GM12878 (cell line): ENCODE results near the gene XPNPEP2. TPM values are rescaled to one million over a fixed set of nuclear protein-coding genes. Genes with fewer than 3 reads are reported as not detected.

ENCODE experiments used
- BACH1 ChIP-seq: fragments of 450-650 bp; IDR thresholded peaks from 2 replicates; pipeline ENCODE4 v1.6.1; 2017; ENCODE audit warnings: mild to moderate bottlenecking, borderline replicate concordance
- BMI1 ChIP-seq: fragments of 450-650 bp; IDR thresholded peaks from 2 replicates; pipeline ENCODE4 v1.6.1; 2016; ENCODE audit warnings: mild to moderate bottlenecking, moderate library complexity, borderline replicate concordance
- IKZF1 ChIP-seq: fragments of 450-650 bp; conservative IDR thresholded peaks from 2 replicates; pipeline ENCODE4 v1.6.1; 2017; ENCODE audit warnings: antibody characterized with exemption, mild to moderate bottlenecking
- MXI1 ChIP-seq: fragments of 150-350 bp; IDR thresholded peaks from 2 replicates; pipeline ENCODE4 v1.6.1; 2011; ENCODE audit warnings: low read depth, mild to moderate bottlenecking, inconsistent platforms, low read length, improper control_type of control experiment
- RB1 ChIP-seq: fragments of 450-650 bp; formaldehyde crosslinking; IDR thresholded peaks from 2 replicates; pipeline ENCODE4 v1.6.1; 2017; ENCODE audit warnings: mild to moderate bottlenecking, borderline replicate concordance
- RBBP5 ChIP-seq: fragments of 200-600 bp; sonication (generic); conservative IDR thresholded peaks from 2 replicates; pipeline ENCODE4 v1.6.1; 2016
- RELB ChIP-seq: fragments of 450-650 bp; IDR thresholded peaks from 2 replicates; pipeline ENCODE4 v1.6.1; 2017; ENCODE audit warnings: low read depth, mild to moderate bottlenecking, moderate library complexity
- SMC3 ChIP-seq: IDR thresholded peaks from 2 replicates; pipeline ENCODE4 v1.6.1; 2011; ENCODE audit warnings: low read length, improper control_type of control experiment, borderline replicate concordance
- SPI1 ChIP-seq: IDR thresholded peaks from 2 replicates; pipeline ENCODE4 v1.6.1; 2011; ENCODE audit warnings: low read depth, mild to moderate bottlenecking, low read length, moderate library complexity, borderline replicate concordance; ENCODE audit not compliant: insufficient read depth
- STAT3 ChIP-seq: IDR thresholded peaks from 2 replicates; pipeline ENCODE4 v1.6.1; 2011; ENCODE audit warnings: low read depth, low read length, improper control_type of control experiment
- TCF12 ChIP-seq: IDR thresholded peaks from 2 replicates; pipeline ENCODE4 v1.6.1; 2011; ENCODE audit warnings: low read depth, mild to moderate bottlenecking, low read length
- TCF3 ChIP-seq: IDR thresholded peaks from 2 replicates; pipeline ENCODE4 v1.6.1; 2012; ENCODE audit warnings: low read depth, mild to moderate bottlenecking, low read length, borderline replicate concordance; ENCODE audit not compliant: insufficient read depth
- USF2 ChIP-seq: IDR thresholded peaks from 2 replicates; pipeline ENCODE4 v1.6.1; 2011; ENCODE audit warnings: low read depth, low read length, improper control_type of control experiment, borderline replicate concordance
- ZBED1 ChIP-seq: IDR thresholded peaks from 2 replicates; pipeline ENCODE4 v1.6.1; 2016; ENCODE audit warnings: borderline replicate concordance
- ZNF207 ChIP-seq: fragments of 450-650 bp; IDR thresholded peaks from 2 replicates; pipeline ENCODE4 v1.6.1; 2014; ENCODE audit warnings: antibody characterized with exemption, mild to moderate bottlenecking, borderline replicate concordance
- polyA plus RNA-seq, 11 experiments: library from polyadenylated mRNA; depleted of rRNA in 4 of 11; unstranded in 6 of 11; stranded (reverse) in 5 of 11; fragments of >200 nt; fragmentation: Nextera tagmentation in 4 of 11; fragmentation: Illumina TruSeq in 1 of 11; extraction: Ambion mirVana in 4 of 11; extraction: Trizol in 1 of 11; gene quantifications; 1 replicate in 1 of 11; 2 replicates in 10 of 11; pipeline versions ENCODE4 v1.2.1 to v1.2.3, GENCODE V29; 2011 to 2016; ENCODE audit warnings: inconsistent platforms in 2 of 11, missing spikeins in 2 of 11, low read depth in 1 of 11
- total RNA-seq, 4 experiments: library from RNA; depleted of rRNA in 3 of 4; stranded (reverse); fragments of >200 nt in 3 of 4; fragmentation: Illumina TruSeq in 1 of 4; extraction: Trizol in 1 of 4; gene quantifications; 2 replicates each; pipeline versions ENCODE4 v1.2.1 to v1.2.3, GENCODE V29; 2013 to 2021
- TF ChIP-seq, protein P1 (sequence below): fragments of 450-650 bp; formaldehyde crosslinking; IDR thresholded peaks from 2 replicates; pipeline ENCODE4 v1.4.0; 2020; ENCODE audit warnings: mild to moderate bottlenecking, moderate library complexity
- TF ChIP-seq, protein P2 (sequence below): fragments of 450-650 bp; IDR thresholded peaks from 2 replicates; pipeline ENCODE4 v1.6.1; 2017; ENCODE audit warnings: mild to moderate bottlenecking, moderate library complexity
- TF ChIP-seq, protein P3 (sequence below): fragments of 450-650 bp; IDR thresholded peaks from 2 replicates; pipeline ENCODE4 v1.6.1; 2017; ENCODE audit warnings: mild to moderate bottlenecking, low read depth, inconsistent platforms; ENCODE audit not compliant: poor library complexity, severe bottlenecking

XPNPEP2 gene
- total and polyA plus RNA-seq, 10 of the 15 experiments (the other 5 are each of a cell fraction or from before 2014, with no cell fraction given): 0.04 to 0.37 (median 0.15) TPM

- TF ChIP-seq RELB (peak; percentile 14; the same call in 1 of the 2 replicates), STAT3 (no peak), USF2 (no peak), ZNF207 (no peak), SMC3 (no peak), SPI1 (peak; percentile 85), TCF12 (peak; percentile 80), MXI1 (peak; percentile 52; the same call in 1 of the 2 replicates), TCF3 (no peak), BMI1 (no peak), RB1 (no peak), RBBP5 (no peak), ZBED1 (no peak), BACH1 (no peak), IKZF1 (peak; percentile 73)
- TF ChIP-seq, protein P1, sequence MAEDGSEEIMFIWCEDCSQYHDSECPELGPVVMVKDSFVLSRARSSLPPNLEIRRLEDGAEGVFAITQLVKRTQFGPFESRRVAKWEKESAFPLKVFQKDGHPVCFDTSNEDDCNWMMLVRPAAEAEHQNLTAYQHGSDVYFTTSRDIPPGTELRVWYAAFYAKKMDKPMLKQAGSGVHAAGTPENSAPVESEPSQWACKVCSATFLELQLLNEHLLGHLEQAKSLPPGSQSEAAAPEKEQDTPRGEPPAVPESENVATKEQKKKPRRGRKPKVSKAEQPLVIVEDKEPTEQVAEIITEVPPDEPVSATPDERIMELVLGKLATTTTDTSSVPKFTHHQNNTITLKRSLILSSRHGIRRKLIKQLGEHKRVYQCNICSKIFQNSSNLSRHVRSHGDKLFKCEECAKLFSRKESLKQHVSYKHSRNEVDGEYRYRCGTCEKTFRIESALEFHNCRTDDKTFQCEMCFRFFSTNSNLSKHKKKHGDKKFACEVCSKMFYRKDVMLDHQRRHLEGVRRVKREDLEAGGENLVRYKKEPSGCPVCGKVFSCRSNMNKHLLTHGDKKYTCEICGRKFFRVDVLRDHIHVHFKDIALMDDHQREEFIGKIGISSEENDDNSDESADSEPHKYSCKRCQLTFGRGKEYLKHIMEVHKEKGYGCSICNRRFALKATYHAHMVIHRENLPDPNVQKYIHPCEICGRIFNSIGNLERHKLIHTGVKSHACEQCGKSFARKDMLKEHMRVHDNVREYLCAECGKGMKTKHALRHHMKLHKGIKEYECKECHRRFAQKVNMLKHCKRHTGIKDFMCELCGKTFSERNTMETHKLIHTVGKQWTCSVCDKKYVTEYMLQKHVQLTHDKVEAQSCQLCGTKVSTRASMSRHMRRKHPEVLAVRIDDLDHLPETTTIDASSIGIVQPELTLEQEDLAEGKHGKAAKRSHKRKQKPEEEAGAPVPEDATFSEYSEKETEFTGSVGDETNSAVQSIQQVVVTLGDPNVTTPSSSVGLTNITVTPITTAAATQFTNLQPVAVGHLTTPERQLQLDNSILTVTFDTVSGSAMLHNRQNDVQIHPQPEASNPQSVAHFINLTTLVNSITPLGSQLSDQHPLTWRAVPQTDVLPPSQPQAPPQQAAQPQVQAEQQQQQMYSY: no peak
- TF ChIP-seq, protein P2, sequence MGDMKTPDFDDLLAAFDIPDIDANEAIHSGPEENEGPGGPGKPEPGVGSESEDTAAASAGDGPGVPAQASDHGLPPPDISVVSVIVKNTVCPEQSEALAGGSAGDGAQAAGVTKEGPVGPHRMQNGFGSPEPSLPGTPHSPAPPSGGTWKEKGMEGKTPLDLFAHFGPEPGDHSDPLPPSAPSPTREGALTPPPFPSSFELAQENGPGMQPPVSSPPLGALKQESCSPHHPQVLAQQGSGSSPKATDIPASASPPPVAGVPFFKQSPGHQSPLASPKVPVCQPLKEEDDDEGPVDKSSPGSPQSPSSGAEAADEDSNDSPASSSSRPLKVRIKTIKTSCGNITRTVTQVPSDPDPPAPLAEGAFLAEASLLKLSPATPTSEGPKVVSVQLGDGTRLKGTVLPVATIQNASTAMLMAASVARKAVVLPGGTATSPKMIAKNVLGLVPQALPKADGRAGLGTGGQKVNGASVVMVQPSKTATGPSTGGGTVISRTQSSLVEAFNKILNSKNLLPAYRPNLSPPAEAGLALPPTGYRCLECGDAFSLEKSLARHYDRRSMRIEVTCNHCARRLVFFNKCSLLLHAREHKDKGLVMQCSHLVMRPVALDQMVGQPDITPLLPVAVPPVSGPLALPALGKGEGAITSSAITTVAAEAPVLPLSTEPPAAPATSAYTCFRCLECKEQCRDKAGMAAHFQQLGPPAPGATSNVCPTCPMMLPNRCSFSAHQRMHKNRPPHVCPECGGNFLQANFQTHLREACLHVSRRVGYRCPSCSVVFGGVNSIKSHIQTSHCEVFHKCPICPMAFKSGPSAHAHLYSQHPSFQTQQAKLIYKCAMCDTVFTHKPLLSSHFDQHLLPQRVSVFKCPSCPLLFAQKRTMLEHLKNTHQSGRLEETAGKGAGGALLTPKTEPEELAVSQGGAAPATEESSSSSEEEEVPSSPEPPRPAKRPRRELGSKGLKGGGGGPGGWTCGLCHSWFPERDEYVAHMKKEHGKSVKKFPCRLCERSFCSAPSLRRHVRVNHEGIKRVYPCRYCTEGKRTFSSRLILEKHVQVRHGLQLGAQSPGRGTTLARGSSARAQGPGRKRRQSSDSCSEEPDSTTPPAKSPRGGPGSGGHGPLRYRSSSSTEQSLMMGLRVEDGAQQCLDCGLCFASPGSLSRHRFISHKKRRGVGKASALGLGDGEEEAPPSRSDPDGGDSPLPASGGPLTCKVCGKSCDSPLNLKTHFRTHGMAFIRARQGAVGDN: peak; percentile 83; the same call in 1 of the 2 replicates
- TF ChIP-seq, protein P3, sequence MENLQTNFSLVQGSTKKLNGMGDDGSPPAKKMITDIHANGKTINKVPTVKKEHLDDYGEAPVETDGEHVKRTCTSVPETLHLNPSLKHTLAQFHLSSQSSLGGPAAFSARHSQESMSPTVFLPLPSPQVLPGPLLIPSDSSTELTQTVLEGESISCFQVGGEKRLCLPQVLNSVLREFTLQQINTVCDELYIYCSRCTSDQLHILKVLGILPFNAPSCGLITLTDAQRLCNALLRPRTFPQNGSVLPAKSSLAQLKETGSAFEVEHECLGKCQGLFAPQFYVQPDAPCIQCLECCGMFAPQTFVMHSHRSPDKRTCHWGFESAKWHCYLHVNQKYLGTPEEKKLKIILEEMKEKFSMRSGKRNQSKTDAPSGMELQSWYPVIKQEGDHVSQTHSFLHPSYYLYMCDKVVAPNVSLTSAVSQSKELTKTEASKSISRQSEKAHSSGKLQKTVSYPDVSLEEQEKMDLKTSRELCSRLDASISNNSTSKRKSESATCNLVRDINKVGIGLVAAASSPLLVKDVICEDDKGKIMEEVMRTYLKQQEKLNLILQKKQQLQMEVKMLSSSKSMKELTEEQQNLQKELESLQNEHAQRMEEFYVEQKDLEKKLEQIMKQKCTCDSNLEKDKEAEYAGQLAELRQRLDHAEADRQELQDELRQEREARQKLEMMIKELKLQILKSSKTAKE: peak; percentile 60
Observed at GRCh38 chrX:129781134-129781672, 42.4 kb downstream of the XPNPEP2 start (continued).
